GM13977 (cell line): ENCODE measurements around the gene SENP3.

Source experiments
- DNase-seq: peaks from one replicate; pipeline ENCODE4 v3.0.0; 2012; ENCODE audit warnings: low spot score
- in situ Hi-C: fragments of 300-500 bp; cut with MboI; formaldehyde crosslinking; loops from one replicate; pipeline ENCODE4 v1.12.0; 2022; ENCODE audit warnings: low sequenced_read_pairs, low pct_unique_long_range_greater_than_20kb, mixed read lengths, inconsistent platforms; ENCODE audit not compliant: unreplicated experiment
- TF ChIP-seq, protein P1 (sequence below): IDR thresholded peaks from 2 replicates; pipeline ENCODE4 v1.5.1; 2012; ENCODE audit warnings: mild to moderate bottlenecking, control low read depth; ENCODE audit not compliant: insufficient read depth; ENCODE audit errors: extremely low read depth, missing control alignments

SENP3 gene

GRCh38 chr17:7580604-7581575 lies 19.2 kb downstream of the SENP3 start:
- in situ Hi-C loops = no loop called here
- no peak for DNase-seq
- TF ChIP-seq, protein P1, sequence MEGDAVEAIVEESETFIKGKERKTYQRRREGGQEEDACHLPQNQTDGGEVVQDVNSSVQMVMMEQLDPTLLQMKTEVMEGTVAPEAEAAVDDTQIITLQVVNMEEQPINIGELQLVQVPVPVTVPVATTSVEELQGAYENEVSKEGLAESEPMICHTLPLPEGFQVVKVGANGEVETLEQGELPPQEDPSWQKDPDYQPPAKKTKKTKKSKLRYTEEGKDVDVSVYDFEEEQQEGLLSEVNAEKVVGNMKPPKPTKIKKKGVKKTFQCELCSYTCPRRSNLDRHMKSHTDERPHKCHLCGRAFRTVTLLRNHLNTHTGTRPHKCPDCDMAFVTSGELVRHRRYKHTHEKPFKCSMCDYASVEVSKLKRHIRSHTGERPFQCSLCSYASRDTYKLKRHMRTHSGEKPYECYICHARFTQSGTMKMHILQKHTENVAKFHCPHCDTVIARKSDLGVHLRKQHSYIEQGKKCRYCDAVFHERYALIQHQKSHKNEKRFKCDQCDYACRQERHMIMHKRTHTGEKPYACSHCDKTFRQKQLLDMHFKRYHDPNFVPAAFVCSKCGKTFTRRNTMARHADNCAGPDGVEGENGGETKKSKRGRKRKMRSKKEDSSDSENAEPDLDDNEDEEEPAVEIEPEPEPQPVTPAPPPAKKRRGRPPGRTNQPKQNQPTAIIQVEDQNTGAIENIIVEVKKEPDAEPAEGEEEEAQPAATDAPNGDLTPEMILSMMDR = no peak

DNA sequence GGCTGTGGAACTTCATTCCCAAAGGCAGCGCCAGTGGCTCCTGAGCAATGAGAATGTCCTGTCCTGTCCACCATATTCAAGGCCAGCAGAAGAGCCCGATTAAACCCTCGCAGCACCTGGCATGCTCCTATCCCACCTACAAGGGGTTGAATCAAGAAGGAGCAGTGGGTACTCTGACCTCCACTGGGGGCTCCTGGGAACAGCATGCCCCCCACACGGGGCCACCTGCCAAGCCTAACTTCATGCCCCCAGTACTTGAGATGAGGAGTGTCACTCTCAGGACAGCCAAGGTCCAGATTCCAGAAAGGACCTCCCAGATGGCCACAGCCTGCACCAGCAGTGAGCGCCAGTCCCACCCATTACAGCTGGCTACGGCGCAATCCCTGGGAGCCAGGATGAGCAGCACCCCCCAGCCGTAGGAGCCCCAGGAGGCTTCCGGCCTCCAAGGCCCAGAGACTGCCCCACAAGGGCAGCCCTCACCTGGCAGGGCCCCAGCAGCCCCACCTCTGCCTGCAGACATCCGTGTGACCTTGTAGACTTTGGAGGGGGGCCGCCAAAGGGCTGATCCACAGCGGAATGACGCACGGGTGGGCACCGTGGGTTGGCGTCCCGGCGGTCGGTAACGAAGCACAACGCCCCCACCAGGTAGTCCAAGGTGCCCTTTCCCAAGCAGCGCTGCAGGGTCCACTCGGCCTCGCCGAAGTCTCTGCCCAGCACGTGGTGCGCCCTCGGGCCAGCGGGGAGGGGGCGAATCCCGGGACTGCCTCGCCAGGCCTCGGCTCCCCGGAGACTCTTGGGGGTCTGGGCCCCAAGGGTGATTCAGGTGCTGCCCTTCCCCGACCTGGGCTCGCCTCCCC lies 20.9 kb downstream of the SENP3 start:
- in situ Hi-C loops = no loop called here
- no peak for DNase-seq
- TF ChIP-seq, protein P1 = no peak

GRCh38 chr17:7583253-7584109 lies 21.8 kb downstream of the SENP3 start, which contains the start of gene MPDU1:
MPDU1 (plus strand) TSS chr17:7583852; CDS start chr17:7583863, 11 bp downstream.
- in situ Hi-C loops = no loop called here
- TF ChIP-seq, protein P1 = no peak
- DNase-seq = peak; percentile 95

- in situ Hi-C loops = no loop called here
- DNase-seq = no peak
- TF ChIP-seq, protein P1 = peak; percentile 7
Measured at GRCh38 chr17:7586673-7587419, 25.1 kb downstream of the SENP3 start.

GRCh38 chr17:7587420-7588151 lies 25.9 kb downstream of the SENP3 start:
- no peak for DNase-seq
- in situ Hi-C loops = no loop called here

More at GRCh38 chr17:7587420-7588151, 25.9 kb downstream of the SENP3 start:
- TF ChIP-seq, protein P1 = no peak
